Suppressor macrophage (primary cell): ENCODE data around the gene MYBPC3.

Experiments
- DNase-seq, 4 experiments: peaks; one replicate each; pipeline ENCODE4 v3.0.0-alpha.2; 2020 to 2022

MYBPC3 gene

DNA sequence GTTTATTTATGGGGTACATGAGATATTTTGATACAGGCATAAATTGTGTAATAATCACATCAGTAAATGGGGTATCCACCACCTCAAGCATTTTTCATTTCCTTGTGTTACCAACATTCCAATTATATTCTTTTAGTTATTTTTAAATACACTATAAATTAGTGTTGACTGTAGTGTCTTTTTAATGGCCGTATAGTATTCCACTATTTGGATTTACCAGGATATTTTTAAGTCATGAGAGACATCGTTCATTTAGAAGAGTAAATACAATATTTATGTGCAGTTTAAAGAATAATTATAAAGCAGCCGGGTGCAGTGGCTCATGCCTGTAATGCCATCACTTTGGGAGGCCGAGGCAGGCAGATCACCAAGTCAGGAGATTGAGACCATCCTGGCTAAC is 32.0 kb upstream of the MYBPC3 start:
- no peak for DNase-seq

DNA sequence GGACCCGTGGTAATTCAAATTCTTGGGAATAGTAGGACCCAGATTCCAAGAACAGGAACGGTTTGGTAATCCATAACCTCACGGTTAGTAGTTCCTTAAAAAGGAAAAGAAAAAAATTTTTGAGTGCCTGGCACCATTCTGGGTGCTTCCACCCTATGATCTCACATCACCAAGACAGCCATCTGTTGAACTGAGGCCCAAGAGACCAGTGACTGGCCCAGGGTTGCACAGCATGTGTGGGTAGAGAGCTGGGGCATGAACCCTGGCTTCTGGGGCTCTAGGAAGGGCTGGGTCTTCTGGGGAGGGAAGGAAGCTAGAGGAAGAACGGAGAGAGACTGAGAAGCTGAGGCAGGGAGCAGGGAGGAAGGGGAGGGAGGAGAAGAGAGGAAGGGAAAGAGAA is 30.6 kb upstream of the MYBPC3 start:
- DNase-seq: peak; percentile 71 to 85 (median 78)

GRCh38 chr11:47380078-47380477 is 27.6 kb upstream of the MYBPC3 start:
- DNase-seq: no peak

GRCh38 chr11:47379317-47379716 is 26.8 kb upstream of the MYBPC3 start:
- DNase-seq: no peak

DNA sequence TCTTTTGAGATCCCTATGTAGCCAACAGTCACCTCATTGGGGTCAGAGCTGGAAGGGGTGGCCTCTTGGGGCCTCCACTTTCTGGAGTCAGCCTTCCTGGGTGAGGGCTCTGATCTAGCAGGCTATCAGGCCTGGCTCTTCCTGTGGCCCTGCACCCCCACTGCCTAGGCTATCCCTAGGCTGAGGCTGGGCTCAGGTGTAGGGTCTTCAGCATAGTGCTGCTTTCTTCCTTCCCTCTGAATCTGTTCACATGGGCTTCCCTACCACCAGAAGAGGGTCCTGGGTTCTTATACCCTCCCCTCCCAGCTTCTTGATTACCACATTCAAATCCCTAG is 26.3 kb upstream of the MYBPC3 start:
- DNase-seq: no peak

DNA sequence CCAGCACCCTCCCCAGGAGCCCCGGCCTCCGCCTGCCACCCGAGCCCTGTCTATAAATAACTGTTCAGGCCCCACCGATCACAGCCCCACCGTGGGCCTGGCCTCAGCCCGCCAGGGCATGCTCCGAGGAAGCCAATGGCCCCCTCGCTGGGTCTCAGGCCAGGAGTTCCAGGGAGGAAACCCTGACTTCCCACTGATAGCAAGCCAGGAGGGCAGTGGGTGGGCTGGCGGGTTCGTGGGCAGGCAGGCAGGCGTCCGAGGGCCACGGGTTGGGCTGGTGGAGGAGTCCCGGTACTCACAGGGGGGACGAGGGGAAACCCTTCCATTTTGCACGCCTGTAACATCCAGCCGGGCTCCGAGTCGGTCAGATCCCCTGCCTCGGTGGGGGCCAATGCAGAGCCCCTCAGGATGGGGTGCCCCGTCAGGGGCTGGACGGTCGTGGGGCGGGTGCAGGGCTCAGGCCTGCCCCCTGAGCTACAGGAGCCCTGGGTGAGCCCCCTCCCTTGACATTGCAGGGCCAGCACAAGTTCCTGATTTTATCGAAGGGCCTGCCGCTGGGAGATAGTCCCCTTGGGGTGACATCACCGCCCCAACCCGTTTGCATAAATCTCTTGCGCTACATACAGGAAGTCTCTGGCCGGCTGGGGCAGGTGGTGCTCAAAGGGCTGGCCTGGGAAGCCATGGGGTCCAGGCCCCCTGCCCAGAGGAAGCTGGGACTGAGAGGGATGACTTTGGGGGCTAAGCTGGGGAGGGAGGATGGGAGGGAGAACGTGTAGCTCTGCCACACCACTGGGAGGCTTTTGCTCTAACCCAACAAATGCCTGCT is 25.7 kb upstream of the MYBPC3 start, which contains the start of gene SPI1:
Gene SPI1 (minus strand): TSS at position 538 of the 826 bp plus-strand sequence. CDS start 194 bp downstream, at position 344.
- DNase-seq: peak; percentile 94 to 98 (median 96)

DNA sequence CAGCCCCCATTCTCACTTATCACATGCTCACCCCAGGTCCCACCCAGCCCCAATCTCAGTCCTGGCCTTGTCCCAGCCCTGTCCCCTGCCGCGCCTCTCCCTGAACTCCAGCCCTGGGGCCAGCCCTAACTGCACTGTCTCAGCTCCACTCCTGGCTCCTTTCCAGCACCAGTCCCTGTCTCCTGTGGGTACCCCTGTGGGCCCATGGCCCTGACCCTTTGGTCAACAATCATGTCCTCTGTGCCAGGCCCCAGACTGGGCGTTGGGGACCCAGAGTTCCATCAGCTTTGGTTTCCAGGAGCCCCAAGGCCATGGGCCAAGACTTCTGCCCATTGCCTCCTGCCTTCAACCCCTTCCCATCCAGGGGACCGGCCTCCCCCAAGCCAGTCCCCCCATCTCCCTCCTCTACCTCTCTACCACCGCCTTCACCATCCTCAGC is 25.1 kb upstream of the MYBPC3 start:
- DNase-seq: peak; percentile 54 to 73 (median 70)

GRCh38 chr11:47376525-47377371 is 24.2 kb upstream of the MYBPC3 start:
- peak; percentile 89 to 94 (median 92) for DNase-seq

- DNase-seq: peak; percentile 37 to 55 (median 52)
Measured at GRCh38 chr11:47376107-47376524, 23.6 kb upstream of the MYBPC3 start.

DNA sequence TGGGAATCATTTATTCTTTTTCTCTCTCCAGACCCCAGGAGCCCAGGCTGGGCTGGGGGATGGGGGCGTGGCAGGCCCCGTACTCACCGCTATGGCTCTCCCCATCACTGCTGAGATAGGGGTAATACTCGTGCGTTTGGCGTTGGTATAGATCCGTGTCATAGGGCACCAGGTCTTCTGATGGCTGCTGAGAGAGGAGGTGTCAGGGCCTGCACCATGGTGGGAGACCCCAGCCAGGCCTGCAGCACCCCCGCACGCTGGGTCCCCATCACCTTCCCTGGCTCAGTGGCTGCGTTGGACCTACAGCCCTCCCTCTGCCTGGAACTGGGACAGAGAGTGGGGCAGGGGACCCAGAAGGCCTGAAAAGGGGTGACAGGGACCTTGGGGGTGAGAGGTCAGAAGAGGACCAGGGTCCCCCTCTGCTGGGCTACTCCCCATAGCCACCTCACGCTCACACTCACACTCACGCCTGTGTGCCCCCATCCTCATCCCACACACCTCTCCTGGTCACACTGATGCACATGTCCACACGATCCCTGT is 23.1 kb upstream of the MYBPC3 start:
- DNase-seq: no peak

- peak; percentile 60 to 82 (median 80) for DNase-seq
Measured at GRCh38 chr11:47375020-47375419, 22.5 kb upstream of the MYBPC3 start.

DNA sequence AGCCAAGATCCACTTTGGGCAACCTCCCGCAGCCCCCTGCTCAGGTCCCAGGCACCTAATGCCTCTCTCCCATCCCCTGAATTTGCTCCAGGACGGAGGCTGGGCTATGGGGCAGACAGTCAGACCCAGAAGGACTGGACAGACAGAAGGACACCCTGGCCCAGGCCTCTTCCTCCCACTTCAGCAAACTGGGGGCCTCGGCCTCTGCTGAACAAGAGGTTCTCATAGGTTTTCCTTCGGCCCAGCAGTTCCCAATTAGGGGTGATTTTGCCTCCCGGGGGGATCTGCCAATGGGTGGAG is 22.2 kb upstream of the MYBPC3 start:
- DNase-seq: no peak

- DNase-seq: peak; percentile 85 to 94 (median 89)
Measured at GRCh38 chr11:47373876-47374719, 21.6 kb upstream of the MYBPC3 start.

DNA sequence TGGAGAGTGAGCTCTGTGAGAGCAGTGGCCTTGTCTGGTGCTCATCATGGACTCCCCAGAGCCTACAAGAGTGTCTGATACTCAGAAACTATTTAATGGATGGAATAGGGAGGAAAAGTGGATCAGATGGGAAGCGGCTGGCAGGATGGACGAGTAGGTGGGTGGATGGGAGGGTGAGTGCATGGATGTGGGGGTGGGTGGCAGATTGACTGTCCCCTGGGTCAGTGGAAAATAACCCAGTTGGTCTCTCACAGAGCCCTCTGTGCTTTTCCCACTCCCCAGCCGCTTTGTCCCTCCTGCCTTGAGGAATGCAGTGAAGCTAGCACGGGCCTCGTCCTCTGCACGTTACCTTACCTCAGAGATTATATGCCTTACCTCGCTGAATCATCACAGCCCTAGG is 19.9 kb upstream of the MYBPC3 start:
- DNase-seq: no peak

DNA sequence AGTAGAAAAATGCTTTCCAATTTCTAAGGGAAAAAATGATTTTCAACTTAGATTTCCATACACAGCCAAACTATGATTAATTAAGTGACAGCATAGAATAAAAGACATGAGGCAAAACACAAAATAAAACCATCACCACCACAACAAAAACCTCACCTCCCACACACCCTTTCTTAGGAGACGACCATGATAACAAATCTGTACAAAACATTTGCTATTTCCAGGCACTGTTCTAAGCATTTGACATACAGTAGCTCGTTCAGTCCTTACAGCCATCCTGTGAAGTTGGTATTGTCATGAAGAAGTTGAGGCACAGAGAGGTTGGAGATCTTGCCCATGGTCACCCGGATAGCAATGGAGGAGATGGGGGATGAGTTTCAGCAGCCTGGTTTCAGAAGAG is 17.2 kb upstream of the MYBPC3 start:
- DNase-seq: peak in 1 of 4 experiments; percentile 8

- DNase-seq: no peak
Measured at GRCh38 chr11:47366020-47366490, 13.6 kb upstream of the MYBPC3 start.

- no peak for DNase-seq
Measured at GRCh38 chr11:47361419-47361818, 8.9 kb upstream of the MYBPC3 start.

DNA sequence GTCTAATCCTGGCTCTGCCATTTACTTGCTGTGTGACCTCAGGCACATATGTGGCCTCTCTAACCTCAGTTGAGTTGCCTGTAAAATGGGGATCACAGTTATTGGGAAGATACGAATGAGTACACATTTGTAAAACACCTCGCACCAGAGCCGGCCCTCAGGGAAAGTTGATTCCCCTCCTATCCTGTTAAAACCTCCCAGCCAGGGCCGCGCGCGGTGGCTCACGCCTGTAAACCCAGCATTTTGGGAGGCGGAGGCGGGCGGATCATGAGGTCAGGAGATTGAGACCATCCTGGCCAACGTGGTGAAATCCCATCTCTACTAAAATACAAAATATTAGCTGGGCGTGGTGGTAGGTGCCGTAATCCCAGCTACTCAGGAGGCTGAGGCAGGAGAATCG is 7.8 kb upstream of the MYBPC3 start:
- DNase-seq: no peak

GRCh38 chr11:47359586-47359985 is 7.1 kb upstream of the MYBPC3 start:
- peak; percentile 46 to 76 (median 73) for DNase-seq

GRCh38 chr11:47359162-47359561 is 6.7 kb upstream of the MYBPC3 start:
- no peak for DNase-seq

- no peak for DNase-seq
Measured at GRCh38 chr11:47358731-47359051, 6.2 kb upstream of the MYBPC3 start.

GRCh38 chr11:47357985-47358730 is 5.7 kb upstream of the MYBPC3 start:
- DNase-seq: no peak
